HEK293T (cell line): Measurements from ENCODE around the gene KAZALD1.

ENCODE experiments used
- CTCF ChIA-PET: fragments of 350-600 bp; formaldehyde crosslinking; extraction: SDS; loops from one replicate; lab custom pipeline; 2021; ENCODE audit warnings: antibody characterized with exemption, inconsistent platforms; lab: Yijun Ruan, JAX
- POLR2A ChIA-PET: fragments of 350-600 bp; formaldehyde crosslinking; extraction: SDS; loops from one replicate; lab custom pipeline; 2020; ENCODE audit warnings: antibody characterized with exemption, inconsistent platforms; lab: Yijun Ruan, JAX
- DNase-seq: peaks from one replicate; pipeline ENCODE4 v3.0.0; 2012; ENCODE audit warnings: mixed read lengths; ENCODE audit errors: extremely low spot score
- ARNT ChIP-seq: fragments of 450-650 bp; IDR thresholded peaks from 2 replicates; pipeline ENCODE4 v1.6.1; 2017; ENCODE audit warnings: mild to moderate bottlenecking
- BHLHE40 ChIP-seq: fragments of 450-650 bp; IDR thresholded peaks from 2 replicates; pipeline ENCODE4 v1.6.1; 2016; ENCODE audit warnings: mild to moderate bottlenecking, moderate library complexity, borderline replicate concordance
- CTBP1 ChIP-seq: fragments of 450-650 bp; IDR thresholded peaks from 2 replicates; pipeline ENCODE4 v1.6.1; 2016; ENCODE audit warnings: borderline replicate concordance
- ELF4 ChIP-seq: fragments of 450-650 bp; IDR thresholded peaks from 2 replicates; pipeline ENCODE4 v1.6.1; 2017; ENCODE audit warnings: antibody characterized with exemption
- FOXA1 ChIP-seq: fragments of 450-650 bp; IDR thresholded peaks from 2 replicates; pipeline ENCODE4 v1.6.1; 2016; ENCODE audit warnings: mild to moderate bottlenecking
- FOXK2 ChIP-seq: fragments of 450-650 bp; IDR thresholded peaks from 2 replicates; pipeline ENCODE4 v1.6.1; 2016; ENCODE audit warnings: mild to moderate bottlenecking
- FOXM1 ChIP-seq: fragments of 450-650 bp; IDR thresholded peaks from 2 replicates; pipeline ENCODE4 v1.6.1; 2017; ENCODE audit warnings: mild to moderate bottlenecking, borderline replicate concordance
- HDGF ChIP-seq: fragments of 450-650 bp; IDR thresholded peaks from 2 replicates; pipeline ENCODE4 v1.6.1; 2017; ENCODE audit warnings: antibody characterized with exemption, borderline replicate concordance
- L3MBTL2 ChIP-seq: fragments of 450-650 bp; conservative IDR thresholded peaks from 2 replicates; pipeline ENCODE4 v1.6.1; 2016; ENCODE audit warnings: mild to moderate bottlenecking
- LEF1 ChIP-seq: fragments of 450-650 bp; IDR thresholded peaks from 2 replicates; pipeline ENCODE4 v1.6.1; 2017; ENCODE audit warnings: mild to moderate bottlenecking, borderline replicate concordance
- NFRKB ChIP-seq: fragments of 450-650 bp; IDR thresholded peaks from 2 replicates; pipeline ENCODE4 v1.6.1; 2016; ENCODE audit warnings: mild to moderate bottlenecking, moderate library complexity
- PKNOX1 ChIP-seq: fragments of 450-650 bp; IDR thresholded peaks from 2 replicates; pipeline ENCODE4 v1.6.1; 2016
- SP1 ChIP-seq: fragments of 450-650 bp; IDR thresholded peaks from 2 replicates; pipeline ENCODE4 v1.6.1; 2017
- SUZ12 ChIP-seq: fragments of 450-650 bp; IDR thresholded peaks from 2 replicates; pipeline ENCODE4 v1.6.1; 2016; ENCODE audit warnings: mild to moderate bottlenecking
- TARDBP ChIP-seq: fragments of 450-650 bp; IDR thresholded peaks from 2 replicates; pipeline ENCODE4 v1.6.1; 2016
- ZNF384 ChIP-seq: fragments of 450-650 bp; IDR thresholded peaks from 2 replicates; pipeline ENCODE4 v1.6.1; 2016

The KAZALD1 gene

GRCh38 chr10:101061624-101062231 lies at the start of gene KAZALD1:
KAZALD1 (plus strand) TSS chr10:101061989; CDS start chr10:101062593, 604 bp downstream.
- no peak for TF ChIP-seq SP1
- peak; percentile 56; the same call in 1 of the 2 replicates for TF ChIP-seq L3MBTL2
- DNase-seq = peak; percentile 56
- ChIA-PET CTCF (interaction anchor here (0.5 to 4.5 kb wide), 8 partner anchors 11 to 93 kb away, joined by 3 to 30 read pairs (median 6); no protein-coding TSS in a partner anchor), POLR2A (interaction anchor here (0.7 to 9.2 kb wide), 20 partner anchors 9 to 85 kb away, joined by 3 to 81 read pairs (median 4); partner anchors contain the start of genes PDZD7 and SFXN3)

GRCh38 chr10:101012525-101013364 lies 49.0 kb upstream of the KAZALD1 start:
- POLR2A ChIA-PET = interaction anchor here (1.9 to 4.1 kb wide), 2 partner anchors 14 to 19 kb away, joined by 6 to 27 read pairs; partner anchors contain the start of gene LZTS2
- DNase-seq = peak; percentile 82
- TF ChIP-seq ZNF384 = no peak
- no peak for TF ChIP-seq ELF4
- TF ChIP-seq FOXA1 = no peak
- no peak for TF ChIP-seq CTBP1
- no peak for TF ChIP-seq FOXM1
- TF ChIP-seq HDGF = no peak
- no peak for TF ChIP-seq SUZ12
- no peak for TF ChIP-seq SP1
- no peak for TF ChIP-seq ARNT
- TF ChIP-seq BHLHE40 = no peak
- no peak for TF ChIP-seq TARDBP
- CTCF ChIA-PET = interaction anchor here (1.8 to 2.6 kb wide), 4 partner anchors 10 to 22 kb away, joined by 7 to 25 read pairs (median 10); partner anchors contain the start of gene LZTS2

GRCh38 chr10:101013365-101013825 lies 48.4 kb upstream of the KAZALD1 start:
- POLR2A ChIA-PET = interaction anchor here (0.6 to 3.3 kb wide), 2 partner anchors 17 to 1440 kb away, joined by 4 to 20 read pairs; no protein-coding TSS in a partner anchor
- TF ChIP-seq ARNT (no peak), L3MBTL2 (no peak), FOXA1 (no peak), FOXM1 (no peak), PKNOX1 (no peak), LEF1 (no peak), ZNF384 (no peak), SUZ12 (no peak), FOXK2 (no peak), NFRKB (no peak), HDGF (no peak), SP1 (no peak), TARDBP (no peak), CTBP1 (no peak), BHLHE40 (no peak), ELF4 (no peak)
- no peak for DNase-seq
- CTCF ChIA-PET = interaction anchor here (1.2 to 3.3 kb wide), 8 partner anchors 13 to 50 kb away, joined by 3 to 50 read pairs (median 9); partner anchors contain the start of genes PDZD7 and SFXN3

- peak; percentile 84 for DNase-seq
- ChIA-PET CTCF (interaction anchor here (0.5 to 3.3 kb wide), 18 partner anchors 10 to 1660 kb away, joined by 3 to 50 read pairs (median 5); partner anchors contain the start of genes LZTS2, PDZD7 and SFXN3), POLR2A (interaction anchor here (0.9 to 3.3 kb wide), 6 partner anchors 13 to 27 kb away, joined by 3 to 20 read pairs (median 4); partner anchors contain the start of genes LZTS2, MRPL43, PDZD7 and SFXN3)
- TF ChIP-seq TARDBP (no peak), BHLHE40 (no peak), CTBP1 (no peak), LEF1 (no peak), HDGF (no peak), FOXK2 (no peak), ELF4 (no peak), FOXM1 (no peak), L3MBTL2 (no peak), SP1 (no peak), FOXA1 (no peak), ARNT (no peak), PKNOX1 (no peak)
Measured at GRCh38 chr10:101014230-101014884, 47.4 kb upstream of the KAZALD1 start.

- no peak for TF ChIP-seq PKNOX1
- no peak for TF ChIP-seq FOXK2
- TF ChIP-seq SUZ12 = no peak
- TF ChIP-seq ZNF384 = no peak
- TF ChIP-seq FOXM1 = no peak
- no peak for TF ChIP-seq SP1
- TF ChIP-seq BHLHE40 = no peak
- TF ChIP-seq L3MBTL2 = no peak
- no peak for TF ChIP-seq TARDBP
- no peak for TF ChIP-seq HDGF
- no peak for TF ChIP-seq NFRKB
- no peak for TF ChIP-seq ELF4
- no peak for TF ChIP-seq LEF1
- TF ChIP-seq FOXA1 = no peak
- no peak for TF ChIP-seq ARNT
- TF ChIP-seq CTBP1 = no peak
- DNase-seq = no peak
- CTCF ChIA-PET = interaction anchor here (0.5 to 3.3 kb wide), 19 partner anchors 10 to 1659 kb away, joined by 3 to 50 read pairs (median 5); partner anchors contain the start of genes LZTS2, PDZD7 and SFXN3
- POLR2A ChIA-PET = interaction anchor here (0.9 to 3.3 kb wide), 6 partner anchors 12 to 28 kb away, joined by 3 to 20 read pairs (median 4); partner anchors contain the start of genes LZTS2, PDZD7 and SFXN3
Measured at GRCh38 chr10:101014966-101015581, 46.7 kb upstream of the KAZALD1 start.
